ENCODE data around the gene ADNP2.

- TF ChIP-seq CTCF (IDR thresholded peaks at IDR 0.05; ENCODE audit: low read length) (no peak), EZH2 (IDR thresholded peaks at IDR 0.05; ENCODE audit: borderline replicate concordance, low read length) (no peak)
These were observed 933 bp upstream of the ADNP2 start for GRCh38 chr18:80108121-80108536.
